Activated effector memory CD4-positive, alpha-beta T cell treated with anti-CD3 and anti-CD28 coated beads, Interleukin-2, amount 50 U/mL, for 16 hours (primary cell): ENCODE measurements around the gene PPHLN1.
"Not testable (repeated sequence)": the region's sequence is repeated elsewhere in the genome, so short reads cannot be mapped to it uniquely, and the experiment has no call there.

ENCODE experiments used
- DNase-seq: peaks from one replicate; pipeline ENCODE4 v3.0.0-alpha.2; 2020

PPHLN1 gene

GRCh38 chr12:42325326-42325652 lies 678 bp upstream of the PPHLN1 start:
- no peak for DNase-seq

- DNase-seq, result peak; percentile 64
These were observed 717 bp downstream of the PPHLN1 start for GRCh38 chr12:42326541-42327226.

GRCh38 chr12:42327227-42327590 lies 1.2 kb downstream of the PPHLN1 start:
- DNase-seq, result no peak

- DNase-seq, result not testable (repeated sequence)
These were observed 4.1 kb downstream of the PPHLN1 start for GRCh38 chr12:42330097-42330496.

- no peak for DNase-seq
These were observed 6.6 kb downstream of the PPHLN1 start for GRCh38 chr12:42332301-42333285.

- DNase-seq, result no peak
These were observed 10.3 kb downstream of the PPHLN1 start for GRCh38 chr12:42336286-42336685.

GRCh38 chr12:42338280-42338679 lies 12.3 kb downstream of the PPHLN1 start:
- DNase-seq, result no peak

- DNase-seq, result no peak
These were observed 16.1 kb downstream of the PPHLN1 start for GRCh38 chr12:42342028-42342427.

- no peak for DNase-seq
These were observed 17.8 kb downstream of the PPHLN1 start for GRCh38 chr12:42343721-42344120.

- DNase-seq, result no peak
These were observed 20.5 kb downstream of the PPHLN1 start for GRCh38 chr12:42346403-42347002.

GRCh38 chr12:42349119-42350020 lies 23.4 kb downstream of the PPHLN1 start:
- DNase-seq, result not testable (repeated sequence)

- DNase-seq, result not testable (repeated sequence)
These were observed 24.0 kb downstream of the PPHLN1 start for GRCh38 chr12:42350021-42350407.

GRCh38 chr12:42356344-42356743 lies 30.4 kb downstream of the PPHLN1 start:
- DNase-seq, result no peak

GRCh38 chr12:42360747-42361403 lies 34.9 kb downstream of the PPHLN1 start:
- no peak for DNase-seq

- no peak for DNase-seq
These were observed 36.1 kb downstream of the PPHLN1 start for GRCh38 chr12:42361909-42362646.

- DNase-seq, result no peak
These were observed 36.8 kb downstream of the PPHLN1 start for GRCh38 chr12:42362647-42363260.

GRCh38 chr12:42364692-42365091 lies 38.7 kb downstream of the PPHLN1 start:
- no peak for DNase-seq

- no peak for DNase-seq
These were observed 39.5 kb downstream of the PPHLN1 start for GRCh38 chr12:42365486-42365885.

- DNase-seq, result no peak
These were observed 44.0 kb downstream of the PPHLN1 start for GRCh38 chr12:42370013-42370412.

GRCh38 chr12:42372154-42372791 lies 46.3 kb downstream of the PPHLN1 start:
- no peak for DNase-seq
